ENCODE data around the gene FAM124A. TPM values are rescaled to one million over a fixed set of nuclear protein-coding genes. Genes with fewer than 3 reads are reported as not detected.

The FAM124A gene
- polyA plus RNA-seq, 3 donors = 0.03 to 0.20 (median 0.13) TPM

GRCh38 chr13:51240178-51240577 is 18.0 kb downstream of the FAM124A start:
- no peak overlapping the region for H3K27ac ChIP-seq (ENCODE audit: low read depth in 1 of 2, low read length in 2 of 2)
- H3K79me2 ChIP-seq (ENCODE audit: insufficient read depth, low read length) = no peaks in the 10 kb centered on the region
- peak overlapping the region; percentile 39 for H2AFZ ChIP-seq (ENCODE audit: insufficient read depth, low read depth, low read length, poor library complexity, severe bottlenecking)
- TF ChIP-seq CTCF (IDR thresholded peaks at IDR 0.05) = no peak
- H3K4me1 ChIP-seq (ENCODE audit: control insufficient read depth in 1 of 2, insufficient read depth in 2 of 2, low read length in 2 of 2) = peaks cover 30% of the 10 kb centered on the region in 2 donors
- no peak overlapping the region for H3K4me3 Mint-ChIP-seq
- H3K36me3 Mint-ChIP-seq = no peaks in the 10 kb centered on the region
- no peak overlapping the region for H3K4me3 ChIP-seq (replicated peaks in 1 of 3; ENCODE audit: low read depth in 2 of 3, low read length in 3 of 3)
- H3K4me1 Mint-ChIP-seq = peaks cover 30% of the 10 kb centered on the region
- no CpG with 5 or more reads among the region's 5 CpGs for WGBS (ENCODE audit: insufficient coverage)
- no peaks in the 10 kb centered on the region for H3K36me3 ChIP-seq (replicated peaks in 1 of 2; ENCODE audit: control insufficient read depth in 1 of 2, insufficient read depth in 2 of 2, low read length in 2 of 2)
- H3K9me3 ChIP-seq (replicated peaks in 1 of 2; ENCODE audit: control insufficient read depth in 1 of 2, insufficient read depth in 1 of 2, low read length in 2 of 2) = no peaks in the 10 kb centered on the region
- no peaks in the 10 kb centered on the region for H4K20me1 ChIP-seq (ENCODE audit: insufficient read depth, low read length)
- H3K9ac ChIP-seq (ENCODE audit: insufficient read depth, low read length, poor library complexity, severe bottlenecking) = no peak overlapping the region
- peaks cover 0 to 2% (median 0%) of the 10 kb centered on the region in 7 donors for H3K9me3 Mint-ChIP-seq
- no peak for DNase-seq
- peaks cover 0 to 4% (median 1%) of the 10 kb centered on the region in 3 donors for H3K27me3 Mint-ChIP-seq (ENCODE audit: low read depth in 3 of 3)
- H3K27ac Mint-ChIP-seq = peak overlapping the region in 3 of 7 donors; percentile 38 to 65 (median 56)
- H3K4me2 ChIP-seq (replicated peaks; ENCODE audit: extremely low read depth, low read length, poor library complexity, severe bottlenecking) = no peak overlapping the region
- intact Hi-C loops (cut with micrococcal nuclease) = no loop called here
- H3K27me3 ChIP-seq (ENCODE audit: control insufficient read depth in 2 of 2, insufficient read depth in 2 of 2, low read length in 2 of 2) = no peaks in the 10 kb centered on the region

- H3K9ac ChIP-seq (ENCODE audit: insufficient read depth, low read length, poor library complexity, severe bottlenecking) = no peak overlapping the region
- Mint-ChIP-seq H3K27me3 (ENCODE audit: low read depth in 3 of 3) (peaks cover 0 to under 1% (median 0%) of the 10 kb centered on the region in 3 donors), H3K36me3 (no peaks in the 10 kb centered on the region), H3K4me3 (peak overlapping the region in 1 of 2 donors; percentile 6), H3K9me3 (peaks cover 0 to 2% (median 0%) of the 10 kb centered on the region in 7 donors), H3K27ac (peak overlapping the region; percentile 21 to 84 (median 65)), H3K4me1 (peaks cover 30% of the 10 kb centered on the region)
- no peaks in the 10 kb centered on the region for H3K9me3 ChIP-seq (replicated peaks in 1 of 2; ENCODE audit: control insufficient read depth in 1 of 2, insufficient read depth in 1 of 2, low read length in 2 of 2)
- H4K20me1 ChIP-seq (ENCODE audit: insufficient read depth, low read length) = no peaks in the 10 kb centered on the region
- no peaks in the 10 kb centered on the region for H3K36me3 ChIP-seq (replicated peaks in 1 of 2; ENCODE audit: control insufficient read depth in 1 of 2, insufficient read depth in 2 of 2, low read length in 2 of 2)
- H3K4me1 ChIP-seq (ENCODE audit: control insufficient read depth in 1 of 2, insufficient read depth in 2 of 2, low read length in 2 of 2) = peaks cover 30% of the 10 kb centered on the region in 2 donors
- no peaks in the 10 kb centered on the region for H3K79me2 ChIP-seq (ENCODE audit: insufficient read depth, low read length)
- 100% methylated on average over 1 of the region's 3 CpGs for WGBS (ENCODE audit: insufficient coverage)
- TF ChIP-seq CTCF (IDR thresholded peaks at IDR 0.05) = no peak
- intact Hi-C loops (cut with micrococcal nuclease) = no loop called here
- peak overlapping the region in 1 of 2 donors; percentile 58 for H3K27ac ChIP-seq (ENCODE audit: low read depth in 1 of 2, low read length in 2 of 2)
- no peak for DNase-seq
- H3K4me3 ChIP-seq (replicated peaks in 1 of 3; ENCODE audit: low read depth in 2 of 3, low read length in 3 of 3) = no peak overlapping the region
- no peak overlapping the region for H3K4me2 ChIP-seq (replicated peaks; ENCODE audit: extremely low read depth, low read length, poor library complexity, severe bottlenecking)
- peak overlapping the region; percentile 39 for H2AFZ ChIP-seq (ENCODE audit: insufficient read depth, low read depth, low read length, poor library complexity, severe bottlenecking)
- no peaks in the 10 kb centered on the region for H3K27me3 ChIP-seq (ENCODE audit: control insufficient read depth in 2 of 2, insufficient read depth in 2 of 2, low read length in 2 of 2)
Measured at GRCh38 chr13:51240958-51241357, 18.8 kb downstream of the FAM124A start.

Data from CD14-positive monocyte (primary cell).